ENCODE measurements around the gene ETFA.

GRCh38 chr15:76176059-76176458 lies 135.2 kb downstream of the ETFA start:
- no peak for TF ChIP-seq CTCF (conservative IDR thresholded peaks at IDR 0.05; ENCODE audit: low read length)
- TF ChIP-seq EZH2phosphoT487 (IDR thresholded peaks at IDR 0.05; ENCODE audit: borderline replicate concordance, low read depth, low read length) = no peak

Data from OCI-LY7 (cell line).